Right lobe of liver (tissue), 4 donors: ENCODE data around the gene ARPC5.

Experiments used
- POLR2A ChIP-seq: fragments of 450-650 bp; IDR thresholded peaks from one replicate; pipeline ENCODE4 v1.6.1; 2017; ENCODE audit warnings: antibody characterized with exemption, mild to moderate bottlenecking
- TF ChIP-seq, protein P1 (sequence below), 4 donors: fragments of 200-600 bp in 3 of 4; fragments of 450-650 bp in 1 of 4; IDR thresholded peaks; one replicate each; pipeline versions ENCODE4 v1.5.1 to v1.8.0; 2016 to 2022; ENCODE audit warnings: antibody characterized with exemption in 4 of 4, mild to moderate bottlenecking in 2 of 4
- donor health status: DM: no; HTN: no; CAD: no.
- donor health status: DM: no; HTN: no; CAD: no.
- donor health status: DM: no; HTN: yes; CAD: no.

DNA sequence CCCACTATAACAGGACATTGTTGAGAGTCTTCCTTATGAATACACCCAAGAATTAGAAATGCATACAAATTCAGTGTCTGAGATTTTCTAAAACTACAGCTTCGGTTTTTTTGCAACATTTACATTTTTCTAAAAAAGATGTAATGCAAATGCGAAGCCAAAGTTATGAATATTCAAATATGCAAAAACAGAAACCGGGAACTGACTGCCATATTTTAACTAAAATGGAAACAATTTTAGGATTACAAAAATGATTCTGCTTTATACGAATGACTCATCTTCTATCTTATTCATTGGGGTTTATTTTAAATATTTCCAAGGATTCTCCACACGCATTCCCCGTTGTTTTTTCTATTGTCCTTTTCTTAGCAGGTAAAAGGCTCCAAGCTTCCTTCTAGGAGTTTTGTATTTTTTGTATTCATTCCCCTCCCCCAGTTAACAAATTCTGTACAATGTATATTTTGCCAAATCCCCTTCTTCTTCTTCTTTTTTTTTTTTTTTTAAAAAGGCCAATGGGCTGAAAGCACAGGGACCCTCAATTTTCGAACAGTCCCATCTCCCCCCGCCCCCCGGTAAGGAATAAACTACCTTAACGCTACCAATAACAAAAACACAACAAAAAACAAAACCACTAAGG, 1.0 kb downstream of the ARPC5 start:
- TF ChIP-seq, protein P1, sequence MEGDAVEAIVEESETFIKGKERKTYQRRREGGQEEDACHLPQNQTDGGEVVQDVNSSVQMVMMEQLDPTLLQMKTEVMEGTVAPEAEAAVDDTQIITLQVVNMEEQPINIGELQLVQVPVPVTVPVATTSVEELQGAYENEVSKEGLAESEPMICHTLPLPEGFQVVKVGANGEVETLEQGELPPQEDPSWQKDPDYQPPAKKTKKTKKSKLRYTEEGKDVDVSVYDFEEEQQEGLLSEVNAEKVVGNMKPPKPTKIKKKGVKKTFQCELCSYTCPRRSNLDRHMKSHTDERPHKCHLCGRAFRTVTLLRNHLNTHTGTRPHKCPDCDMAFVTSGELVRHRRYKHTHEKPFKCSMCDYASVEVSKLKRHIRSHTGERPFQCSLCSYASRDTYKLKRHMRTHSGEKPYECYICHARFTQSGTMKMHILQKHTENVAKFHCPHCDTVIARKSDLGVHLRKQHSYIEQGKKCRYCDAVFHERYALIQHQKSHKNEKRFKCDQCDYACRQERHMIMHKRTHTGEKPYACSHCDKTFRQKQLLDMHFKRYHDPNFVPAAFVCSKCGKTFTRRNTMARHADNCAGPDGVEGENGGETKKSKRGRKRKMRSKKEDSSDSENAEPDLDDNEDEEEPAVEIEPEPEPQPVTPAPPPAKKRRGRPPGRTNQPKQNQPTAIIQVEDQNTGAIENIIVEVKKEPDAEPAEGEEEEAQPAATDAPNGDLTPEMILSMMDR (IDR thresholded peaks at IDR 0.05) = no peak
- no peak for TF ChIP-seq POLR2A
